NCI-H1417 (cell line): ENCODE data around the gene GGT6.
"Not testable (repeated sequence)": the region's sequence is repeated elsewhere in the genome, so short reads cannot be mapped to it uniquely, and the experiment has no call there.

Experiments
- DNase-seq, 3 experiments: peaks; one replicate each; lab custom pipeline; 2025; lab: John Stamatoyannopoulos, UW

The GGT6 gene

DNA sequence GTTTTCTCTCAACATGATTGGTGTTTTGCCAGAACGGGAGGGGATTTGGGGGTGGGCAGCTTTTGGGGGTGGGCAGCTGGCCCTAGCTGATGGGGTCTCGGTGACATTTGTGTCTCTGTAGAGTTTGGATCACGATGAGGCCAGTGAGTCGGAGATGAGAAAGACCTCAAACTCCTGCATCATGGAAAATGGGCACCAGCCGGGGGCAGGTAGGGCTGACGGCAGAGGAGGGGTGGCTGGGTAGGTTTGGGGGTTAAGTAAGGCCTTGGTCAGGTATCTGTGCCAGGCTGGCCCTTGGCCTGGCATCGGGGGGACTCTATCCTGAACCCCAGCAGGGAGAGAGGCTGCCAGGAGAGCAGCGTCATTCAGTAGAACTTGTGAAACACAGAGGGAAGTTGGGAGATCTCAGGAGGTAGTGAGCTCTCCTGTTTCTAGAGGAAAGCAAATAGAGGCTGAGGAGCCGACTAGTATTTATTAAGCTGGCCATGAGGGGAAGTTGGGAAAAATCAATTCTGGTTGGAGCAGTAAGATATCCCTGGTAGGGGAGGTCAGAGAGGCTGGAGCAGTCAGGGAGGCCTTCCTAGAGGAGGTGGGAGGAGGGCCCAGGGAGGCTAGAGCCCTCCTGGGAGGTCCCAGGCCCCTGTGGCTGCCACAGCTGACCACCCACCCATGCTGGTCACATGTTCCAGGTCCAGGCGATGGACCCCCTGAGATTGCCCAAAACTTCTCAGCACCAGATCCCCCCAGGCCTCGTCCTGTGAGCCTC is 32.0 kb upstream of the GGT6 start:
- DNase-seq = no peak

DNA sequence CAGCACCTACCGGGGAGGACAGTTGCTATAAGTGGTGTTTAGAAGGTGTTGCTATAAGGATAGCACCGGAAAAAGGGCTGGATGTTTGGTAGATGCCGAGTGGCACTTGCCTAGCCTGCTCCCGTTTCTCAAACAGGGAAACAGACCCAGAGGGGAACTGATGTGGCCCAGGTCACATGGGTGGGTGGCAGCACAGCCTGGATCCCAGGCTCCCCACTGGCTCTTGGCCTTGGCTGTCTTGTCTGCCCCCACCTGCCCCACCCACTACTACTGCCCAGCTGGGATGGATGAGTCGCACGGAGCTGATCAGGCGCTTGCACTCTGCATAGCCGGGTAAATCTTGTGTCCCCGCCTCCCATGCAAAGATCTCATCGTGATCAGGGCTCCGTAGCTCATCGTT is 31.2 kb upstream of the GGT6 start:
- DNase-seq = no peak

DNA sequence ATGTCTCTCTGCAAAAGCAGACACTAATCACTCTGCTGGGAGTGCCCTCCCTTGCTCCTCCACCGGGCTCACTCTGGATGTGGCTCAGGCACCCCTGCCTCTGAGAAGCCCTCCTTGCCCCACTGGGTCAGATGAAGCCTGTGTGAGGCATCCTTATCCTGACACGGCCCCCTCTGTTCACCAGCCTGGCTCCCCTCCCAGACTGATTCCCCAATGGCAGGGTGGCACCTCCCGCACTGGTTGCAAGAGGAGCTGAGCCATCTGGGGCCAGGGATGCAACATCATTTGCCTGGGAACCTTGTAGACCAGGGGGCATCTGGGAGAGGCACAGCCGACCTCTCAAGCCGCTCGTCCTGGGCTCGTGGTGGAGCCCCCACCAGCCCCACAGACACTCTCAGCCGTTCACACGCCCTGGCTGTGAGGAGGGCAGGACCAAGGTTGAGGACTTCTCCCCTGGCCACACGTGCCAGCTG is 30.6 kb upstream of the GGT6 start:
- no peak for DNase-seq

DNA sequence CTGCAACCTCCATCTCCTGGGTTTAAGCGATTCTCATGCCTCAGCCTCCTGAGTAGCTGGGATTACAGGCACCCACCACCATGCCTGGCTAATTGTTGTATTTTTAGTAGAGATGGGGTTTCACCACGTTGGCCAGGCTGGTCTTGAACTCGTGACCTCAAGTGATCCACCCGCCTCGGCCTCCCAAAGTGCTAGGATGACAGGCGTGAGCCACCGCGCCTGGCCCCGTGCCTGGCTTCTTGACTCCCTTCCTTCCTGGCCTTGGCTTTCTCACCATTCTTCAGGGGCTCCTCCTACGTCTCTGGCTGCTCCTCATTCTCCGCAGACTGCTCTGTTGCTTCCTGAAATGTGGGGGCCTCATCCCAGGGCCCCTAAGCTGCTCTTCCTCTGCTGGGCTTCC is 29.7 kb upstream of the GGT6 start:
- not testable (repeated sequence) for DNase-seq

DNA sequence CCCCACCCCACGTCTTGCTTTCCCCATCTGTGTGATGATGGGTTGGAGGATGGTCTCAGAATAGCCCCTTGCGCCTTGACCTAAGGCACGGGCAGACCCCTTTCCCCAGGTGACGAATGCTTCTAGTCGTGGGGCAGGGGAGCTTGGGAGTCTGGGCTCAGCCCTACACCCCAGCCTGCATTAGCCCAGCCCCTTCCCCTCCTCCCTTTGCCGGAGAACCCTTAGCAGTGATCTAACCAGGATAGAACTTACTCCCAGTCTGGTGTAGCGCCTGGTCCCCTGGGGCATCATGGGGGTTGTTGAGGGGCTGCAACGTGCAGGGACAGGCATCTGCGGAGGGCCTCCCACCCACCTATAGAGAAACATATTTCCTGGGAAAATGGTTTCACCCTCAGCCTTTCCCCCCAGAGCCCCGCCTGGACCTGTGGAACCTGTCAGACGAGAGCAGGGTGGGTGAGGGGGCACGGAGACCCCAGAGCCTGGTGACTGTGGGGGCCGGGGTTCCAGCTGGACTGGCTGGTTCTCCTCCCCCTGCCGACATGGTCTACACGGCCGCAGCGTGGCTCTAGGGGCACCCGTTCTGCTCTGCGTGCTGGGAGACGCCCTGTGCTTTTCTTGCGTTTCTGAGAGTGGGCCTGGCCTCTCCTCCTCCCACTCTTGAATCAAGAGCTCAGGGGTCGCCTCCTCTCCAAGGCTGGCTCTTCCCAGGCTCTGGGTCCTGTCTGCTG is 28.7 kb upstream of the GGT6 start:
- no peak for DNase-seq

DNA sequence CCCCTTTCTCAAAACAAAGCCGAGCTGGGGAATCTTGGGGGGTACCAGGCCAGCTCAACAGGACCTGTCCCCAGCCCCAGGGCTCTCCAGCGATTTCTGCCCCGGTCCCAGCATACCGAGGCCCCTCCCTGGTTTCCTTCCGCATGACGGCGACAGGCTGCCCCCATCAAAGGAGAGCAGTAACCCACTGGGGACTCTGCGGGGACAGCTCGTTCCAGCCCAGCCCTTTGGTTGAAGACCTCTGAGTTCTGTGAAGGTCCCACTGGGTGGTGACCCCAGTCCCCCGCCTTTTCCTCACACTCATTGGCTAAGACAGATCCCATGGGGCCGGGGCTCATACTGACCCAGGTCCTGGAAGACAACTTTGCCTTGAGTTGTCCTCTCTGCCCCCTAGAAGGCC is 28.0 kb upstream of the GGT6 start:
- no peak for DNase-seq

DNA sequence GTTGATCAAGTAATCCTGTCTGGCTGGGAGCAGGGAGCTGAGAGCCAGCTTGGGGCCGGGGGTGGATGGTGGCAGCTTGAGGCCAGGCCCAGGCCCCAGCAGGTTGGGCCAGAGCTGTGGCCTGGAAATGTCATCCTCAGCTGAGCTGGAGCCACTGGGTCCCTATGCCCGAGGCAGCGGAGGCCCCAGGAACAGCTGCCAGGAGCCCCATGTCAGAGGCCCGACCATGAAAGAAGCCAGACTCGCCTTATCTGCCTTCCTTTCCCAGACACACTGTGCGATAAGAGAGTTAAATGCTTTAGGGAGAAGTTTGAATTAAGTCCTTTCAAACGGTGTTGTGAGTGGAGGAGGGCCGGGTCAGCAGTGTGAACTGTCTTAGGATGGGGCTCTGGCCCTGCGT is 27.4 kb upstream of the GGT6 start:
- no peak for DNase-seq

DNA sequence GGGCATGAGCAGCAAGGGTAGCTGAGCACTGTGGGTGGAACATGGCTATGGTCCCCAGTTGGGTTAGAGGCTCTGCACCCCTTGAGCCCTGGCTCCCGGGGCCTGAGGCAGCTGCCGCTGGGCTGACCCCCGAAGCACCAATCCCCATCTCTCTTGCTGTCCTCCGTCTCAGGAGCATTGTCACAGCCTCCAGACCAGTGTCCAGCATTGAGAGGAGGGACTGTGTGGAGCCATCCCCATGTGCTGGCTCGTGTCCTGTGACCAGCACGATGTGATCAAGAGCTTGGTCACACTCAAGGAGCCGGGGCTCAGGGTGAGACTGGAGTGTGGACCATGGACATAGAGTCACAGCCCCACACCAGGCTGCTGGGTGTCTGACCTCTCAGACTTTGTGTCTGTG is 26.8 kb upstream of the GGT6 start:
- no peak for DNase-seq

DNA sequence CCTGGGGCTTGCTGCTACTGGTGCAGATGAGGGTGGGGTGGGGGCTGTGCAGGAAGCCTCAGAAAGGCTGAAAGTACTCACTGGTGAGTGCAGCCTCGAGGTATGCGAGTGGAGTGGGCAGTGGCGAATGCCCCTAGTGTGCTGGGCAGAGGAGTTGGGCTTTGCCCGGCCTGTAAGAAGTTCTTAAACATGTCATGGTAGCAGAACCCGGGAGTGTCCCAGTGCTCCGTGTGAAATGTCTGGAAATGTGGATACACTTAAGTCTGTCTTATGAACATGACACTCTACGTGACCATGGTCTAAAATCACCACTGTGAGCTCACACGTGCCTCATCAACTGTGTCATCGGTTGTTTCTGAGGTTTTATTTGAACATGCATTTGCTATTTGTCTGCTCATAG is 25.7 kb upstream of the GGT6 start:
- no peak for DNase-seq

DNA sequence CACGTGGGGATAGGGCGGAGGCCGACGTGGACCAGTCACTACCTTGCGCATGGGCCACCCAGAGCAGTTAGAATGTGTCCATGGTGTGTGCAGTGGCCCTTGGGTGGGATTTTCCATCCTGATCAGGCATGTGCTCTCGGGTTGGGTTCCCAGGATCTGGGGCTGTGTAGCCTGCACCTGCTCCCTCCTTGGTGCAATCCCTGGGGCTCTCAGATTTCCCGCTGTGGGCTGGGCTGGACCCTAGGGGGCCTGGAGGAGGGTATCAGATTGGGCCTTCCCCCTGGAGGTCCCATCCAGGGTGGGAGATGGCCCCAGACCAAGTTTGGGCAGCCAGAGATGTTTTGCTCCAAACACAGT is 25.2 kb upstream of the GGT6 start:
- DNase-seq = no peak

DNA sequence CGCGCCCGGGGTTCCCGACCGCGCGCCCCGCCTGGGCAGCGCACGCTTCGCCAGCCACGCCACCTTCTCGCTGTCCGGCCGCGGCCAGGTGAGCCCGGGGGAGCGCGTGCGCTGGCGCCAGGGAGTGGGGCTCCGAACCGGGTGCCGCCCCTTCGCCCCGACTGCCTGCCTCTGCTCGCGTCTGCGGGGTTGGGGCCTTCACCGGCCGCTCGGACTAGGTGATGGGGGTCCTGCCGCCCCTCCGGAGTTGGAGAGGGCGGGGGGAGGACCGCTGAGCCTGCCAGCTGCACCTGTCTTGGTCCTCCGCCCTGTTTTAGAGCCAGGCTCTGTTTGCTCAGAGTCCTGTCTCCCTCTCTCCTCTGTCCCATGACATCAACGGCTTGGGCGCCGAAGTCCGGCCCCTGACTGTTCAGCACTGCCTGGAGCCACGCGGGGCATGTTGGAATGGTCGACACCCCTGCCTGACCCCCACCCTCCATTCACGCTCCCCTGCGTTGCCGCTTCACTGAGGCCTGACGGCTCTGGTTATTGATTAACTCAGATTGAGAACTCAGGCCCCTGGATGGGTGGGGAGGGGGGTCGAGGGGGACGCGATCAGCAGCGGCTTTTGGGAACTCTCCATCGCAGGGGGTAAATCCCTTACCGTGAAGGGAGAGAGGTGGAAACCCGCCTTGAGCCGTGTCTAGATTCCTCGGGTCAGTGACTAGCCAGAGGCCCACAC is 24.7 kb upstream of the GGT6 start:
- no peak for DNase-seq

DNA sequence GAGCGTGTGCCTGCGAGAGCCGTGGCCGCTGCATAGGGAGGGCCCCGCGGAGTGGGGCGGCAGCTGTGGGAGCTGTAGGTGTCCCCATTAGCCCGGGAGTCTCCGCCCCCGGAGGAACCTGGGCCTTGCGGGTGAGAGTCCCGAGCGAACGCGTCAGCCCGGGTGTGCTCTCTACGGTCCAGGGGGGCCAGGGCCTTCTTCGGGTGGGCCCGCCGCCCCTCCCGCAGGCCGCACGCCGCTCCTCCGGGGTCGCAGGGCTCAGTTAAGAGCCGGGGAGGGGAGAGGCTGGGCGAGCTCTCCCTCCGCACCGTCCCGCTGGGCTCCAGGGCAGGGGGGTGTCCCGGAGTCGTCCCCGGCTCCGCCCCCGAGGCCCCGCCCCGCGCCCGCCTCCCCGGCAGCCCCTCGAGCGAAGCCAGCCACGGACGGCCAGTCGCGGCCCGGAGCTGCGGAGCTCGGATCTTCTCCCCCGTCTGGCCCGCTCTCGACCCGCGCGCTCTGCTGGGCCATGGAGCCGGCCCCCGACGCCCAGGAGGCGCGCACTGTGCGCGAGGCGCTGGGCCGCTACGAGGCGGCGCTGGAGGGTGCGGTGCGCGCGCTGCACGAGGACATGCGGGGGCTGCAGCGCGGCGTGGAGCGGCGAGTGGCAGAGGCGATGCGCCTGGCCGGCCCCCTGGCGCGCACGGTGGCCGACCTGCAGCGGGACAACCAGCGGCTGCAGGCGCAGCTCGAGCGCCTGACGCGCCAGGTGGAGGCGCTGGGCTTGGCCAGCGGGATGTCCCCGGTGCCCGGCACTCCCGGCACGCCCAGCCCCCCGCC is 23.9 kb upstream of the GGT6 start, which contains the start of gene SMTNL2:
Gene SMTNL2 (plus strand): TSS at position 429 of the 816 bp plus-strand sequence. CDS start 77 bp downstream, at position 506.
- peak in 2 of 3 experiments; percentile 30 to 38 for DNase-seq

DNA sequence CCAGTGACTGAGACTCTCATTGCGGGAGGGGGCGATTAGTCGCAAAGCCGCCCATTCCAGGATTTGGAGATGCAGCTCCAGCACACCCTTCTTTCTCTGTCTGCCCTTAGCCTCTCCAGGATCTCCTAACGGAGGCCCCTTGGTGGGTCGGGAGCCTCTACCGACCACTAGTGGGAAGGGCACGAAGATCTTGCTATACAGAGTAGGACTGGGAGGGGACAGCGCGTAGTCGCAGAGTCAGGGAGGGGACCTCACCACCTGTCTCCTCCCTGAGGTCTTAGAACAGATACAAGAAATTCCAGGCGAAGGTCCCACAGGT is 23.4 kb upstream of the GGT6 start:
- peak in 2 of 3 experiments; percentile 31 to 33 for DNase-seq

DNA sequence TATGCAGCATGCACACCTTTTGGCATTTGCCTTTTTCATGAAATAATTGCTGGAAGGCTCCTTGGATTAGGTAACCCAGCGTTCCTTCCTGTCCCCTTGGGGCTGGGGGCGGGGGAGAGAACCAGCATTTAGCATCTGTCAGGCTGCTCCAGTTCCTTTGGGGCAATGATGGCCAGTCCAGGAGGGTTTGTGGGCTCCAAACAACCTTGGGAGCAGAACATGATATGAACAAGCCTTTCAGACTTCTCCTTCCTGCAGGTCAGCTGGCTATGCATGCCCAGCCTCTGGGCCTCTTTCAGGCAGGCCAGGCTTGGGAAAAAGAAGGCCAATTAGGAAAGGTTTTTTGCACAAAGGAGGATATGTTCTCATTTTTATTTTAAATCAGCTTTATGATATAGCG is 22.8 kb upstream of the GGT6 start:
- no peak for DNase-seq

DNA sequence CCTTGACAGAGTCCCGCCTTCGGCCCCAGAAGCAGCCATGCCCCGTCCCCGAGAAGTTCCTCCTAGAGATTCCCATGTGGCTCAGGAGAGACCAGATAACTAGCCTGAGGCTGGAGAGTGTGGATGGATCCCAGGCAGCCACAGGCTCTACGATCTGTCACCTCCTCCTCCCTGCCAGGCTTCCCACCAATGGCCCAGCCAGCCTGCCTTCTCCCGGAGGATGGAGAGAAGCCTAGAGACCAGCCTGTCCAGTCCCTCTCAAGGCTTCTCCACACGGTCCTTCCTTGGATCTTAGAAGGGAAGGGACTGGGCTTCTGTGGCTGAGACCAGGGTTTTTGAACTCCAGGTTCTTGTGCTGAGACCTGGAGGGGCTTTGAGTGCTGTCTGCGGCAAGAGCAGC is 22.3 kb upstream of the GGT6 start:
- DNase-seq = no peak

DNA sequence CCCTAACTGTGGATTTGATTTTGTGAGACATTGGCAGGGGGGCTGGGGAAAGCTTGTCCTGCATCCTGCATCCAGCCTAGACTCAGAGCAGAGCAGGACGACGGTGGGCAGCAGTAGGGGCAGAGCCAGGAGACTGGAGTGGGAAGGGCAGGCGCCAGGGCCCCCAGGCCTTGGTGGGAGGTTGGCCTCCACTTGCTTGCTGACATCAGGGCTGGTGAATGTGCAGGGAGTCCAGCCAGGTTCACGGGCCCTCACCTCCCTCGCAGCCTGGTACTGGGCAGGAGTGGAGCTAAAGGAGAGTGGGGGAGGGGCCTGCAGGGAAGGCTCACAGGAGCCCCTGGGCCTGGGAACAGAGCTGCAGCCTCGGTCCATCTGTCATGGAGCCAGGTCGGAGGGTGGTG is 21.7 kb upstream of the GGT6 start:
- DNase-seq = no peak

DNA sequence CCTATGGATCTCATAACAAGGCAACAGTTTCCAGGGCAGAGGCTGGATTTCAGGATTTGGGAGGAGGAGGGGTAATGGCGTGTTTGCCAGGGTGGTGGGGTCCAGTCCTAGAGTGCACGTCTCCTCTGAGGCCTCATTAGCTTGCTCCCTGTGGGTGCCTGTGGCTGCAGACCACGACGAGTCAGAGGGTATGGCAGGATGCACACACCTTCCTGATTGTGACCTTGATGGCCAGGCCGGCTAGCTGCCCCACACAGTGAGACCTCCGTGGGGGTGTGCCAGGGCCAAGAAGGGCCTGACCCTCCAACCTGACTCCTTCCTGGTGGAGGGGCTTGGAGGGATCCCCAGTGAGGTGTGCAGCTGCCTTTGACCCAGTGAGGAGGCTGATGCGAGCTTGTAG is 19.9 kb upstream of the GGT6 start:
- no peak for DNase-seq

DNA sequence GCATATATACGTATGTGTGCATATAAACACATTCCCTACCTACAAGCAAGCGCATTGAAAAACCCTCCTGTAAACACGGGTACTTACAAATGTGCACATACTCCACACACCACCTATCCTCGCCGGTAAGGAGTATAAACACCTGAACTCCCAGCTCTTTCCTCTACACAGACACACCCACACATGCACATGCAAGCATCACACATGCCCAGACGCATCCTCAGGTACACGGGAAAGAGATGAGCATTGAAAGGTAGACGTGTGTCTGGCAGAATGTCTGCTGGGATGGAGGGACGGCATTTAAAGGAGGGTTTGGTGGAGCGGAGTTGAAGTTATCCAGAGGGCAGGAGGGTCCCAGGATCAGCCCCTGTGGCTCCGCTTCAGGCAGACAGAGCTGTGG is 19.3 kb upstream of the GGT6 start:
- DNase-seq = no peak

DNA sequence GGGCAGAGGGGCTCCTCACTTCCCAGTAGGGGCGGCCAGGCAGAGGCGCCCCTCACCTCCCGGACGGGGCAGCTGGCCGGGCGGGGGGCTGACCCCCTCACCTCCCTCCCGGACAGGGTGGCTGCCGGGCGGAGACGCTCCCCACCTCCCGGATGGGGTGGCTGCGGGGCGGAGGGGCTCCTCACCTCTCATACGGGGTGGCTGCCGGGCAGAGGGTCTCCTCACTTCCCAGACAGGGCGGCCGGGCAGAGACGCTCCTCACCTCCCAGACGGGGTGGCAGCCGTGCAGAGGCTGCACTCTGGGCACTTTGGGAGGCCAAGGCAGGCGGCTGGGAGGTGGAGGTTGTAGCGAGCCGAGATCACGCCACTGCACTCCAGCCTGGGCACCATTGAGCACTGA is 18.0 kb upstream of the GGT6 start:
- DNase-seq = not testable (repeated sequence)

DNA sequence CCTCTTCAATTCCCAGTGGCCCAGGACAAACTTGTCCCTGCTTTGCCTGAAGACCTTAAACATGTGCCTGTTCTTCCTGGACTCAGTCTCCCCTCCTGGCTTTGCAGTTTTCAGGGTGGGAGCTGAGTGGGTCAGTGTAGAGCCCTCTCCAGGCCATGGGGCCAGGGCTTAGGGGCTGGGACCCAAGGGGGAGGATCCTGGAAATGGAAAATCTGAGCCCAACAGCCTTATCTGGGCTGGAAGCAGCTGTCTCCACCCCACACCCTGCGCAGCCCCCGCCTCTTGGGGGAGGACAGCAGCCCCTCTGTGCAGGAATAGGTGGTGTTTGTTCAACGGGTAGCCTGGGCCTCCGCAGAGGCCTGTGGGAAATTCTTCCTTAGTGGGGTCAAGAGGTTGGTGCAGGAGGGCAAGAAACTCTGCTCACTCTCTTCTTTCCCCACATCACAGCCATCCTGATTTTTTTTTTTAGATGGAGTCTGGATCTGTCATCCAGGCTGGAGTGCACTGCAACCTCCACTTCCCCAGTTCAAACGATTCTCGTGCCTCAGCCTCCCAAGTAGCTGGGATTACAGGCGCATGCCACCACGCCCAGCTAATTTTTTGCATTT is 17.1 kb upstream of the GGT6 start:
- DNase-seq = no peak

DNA sequence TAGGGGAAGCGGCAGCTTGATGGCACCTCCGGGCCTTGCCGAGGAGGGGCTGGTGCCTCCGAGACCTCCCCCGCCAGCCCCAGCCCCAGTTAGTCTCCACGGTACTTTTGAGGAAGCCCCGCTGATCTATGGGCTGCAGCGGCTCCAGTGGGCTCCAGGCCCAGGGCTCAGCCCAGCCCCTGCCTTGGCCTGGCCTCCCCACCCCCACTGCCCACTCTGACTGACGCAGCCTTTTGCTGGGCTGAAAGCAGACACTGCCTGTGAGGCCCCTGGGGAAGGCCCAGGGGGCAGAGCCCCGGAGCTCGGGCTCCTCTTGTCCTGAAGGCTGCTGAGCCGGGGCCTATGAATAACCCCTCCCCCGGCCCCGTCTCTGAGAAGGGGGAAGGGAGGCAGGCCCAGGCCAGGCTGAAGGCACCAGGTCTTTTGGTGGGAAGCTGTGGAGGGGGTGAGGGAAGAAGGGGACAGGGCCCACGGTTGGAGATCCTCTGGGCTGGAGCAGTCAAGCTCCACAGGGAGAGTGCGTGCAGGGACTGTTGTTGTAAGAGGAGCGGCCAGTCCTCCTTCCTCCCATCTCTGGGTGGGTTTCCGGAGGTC is 16.4 kb upstream of the GGT6 start:
- no peak for DNase-seq
